Uterus (tissue), 2 donors: ENCODE data around the gene FAT1.

Experiments used
- POLR2A ChIP-seq, 2 donors: fragments of 450-650 bp; IDR thresholded peaks; one replicate each; pipeline ENCODE4 v1.6.1; 2016; ENCODE audit warnings: antibody characterized with exemption in 2 of 2, mild to moderate bottlenecking in 1 of 2, moderate library complexity in 1 of 2
- TF ChIP-seq, protein P1 (sequence below), 4 experiments: fragments of 200-600 bp in 2 of 4; fragments of 450-650 bp in 2 of 4; sonication (generic) in 2 of 4; IDR thresholded peaks; one replicate each; pipeline ENCODE4 v1.5.1; 2016 to 2019; ENCODE audit warnings: antibody characterized with exemption in 4 of 4, mild to moderate bottlenecking in 2 of 4, moderate library complexity in 1 of 4

DNA sequence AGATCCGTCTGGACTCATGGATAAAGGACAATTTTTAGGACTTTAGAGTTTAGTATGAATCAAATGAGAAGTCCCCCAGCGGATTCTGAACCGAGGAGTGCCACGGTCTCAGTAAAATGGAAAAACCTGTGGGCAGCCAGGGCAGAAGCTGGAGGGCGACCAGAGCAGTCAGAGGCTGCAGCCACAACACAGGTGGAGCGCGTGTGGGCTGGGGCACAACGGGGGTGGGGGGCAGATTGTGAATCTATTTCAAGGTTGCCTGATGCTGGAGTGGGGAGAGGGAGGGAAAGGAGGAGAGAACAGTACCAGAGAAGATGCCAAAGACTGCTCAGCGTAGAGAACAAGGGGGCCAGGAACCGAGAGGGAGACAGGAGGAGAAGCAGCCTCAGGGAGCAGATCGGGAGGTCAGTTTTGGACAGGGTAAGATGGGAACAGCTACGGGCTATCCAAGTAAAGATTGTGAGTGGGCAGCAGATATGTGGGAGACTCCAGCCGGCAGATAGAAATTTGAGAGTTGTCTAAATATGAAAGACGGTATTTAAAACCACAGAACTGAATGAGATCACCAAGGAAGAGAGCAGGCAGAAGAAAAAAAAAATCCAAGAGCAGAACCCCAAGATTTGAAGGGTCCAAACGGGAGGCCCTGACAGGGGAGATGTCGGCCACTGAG is 9.5 kb downstream of the FAT1 start:
- TF ChIP-seq, protein P1, sequence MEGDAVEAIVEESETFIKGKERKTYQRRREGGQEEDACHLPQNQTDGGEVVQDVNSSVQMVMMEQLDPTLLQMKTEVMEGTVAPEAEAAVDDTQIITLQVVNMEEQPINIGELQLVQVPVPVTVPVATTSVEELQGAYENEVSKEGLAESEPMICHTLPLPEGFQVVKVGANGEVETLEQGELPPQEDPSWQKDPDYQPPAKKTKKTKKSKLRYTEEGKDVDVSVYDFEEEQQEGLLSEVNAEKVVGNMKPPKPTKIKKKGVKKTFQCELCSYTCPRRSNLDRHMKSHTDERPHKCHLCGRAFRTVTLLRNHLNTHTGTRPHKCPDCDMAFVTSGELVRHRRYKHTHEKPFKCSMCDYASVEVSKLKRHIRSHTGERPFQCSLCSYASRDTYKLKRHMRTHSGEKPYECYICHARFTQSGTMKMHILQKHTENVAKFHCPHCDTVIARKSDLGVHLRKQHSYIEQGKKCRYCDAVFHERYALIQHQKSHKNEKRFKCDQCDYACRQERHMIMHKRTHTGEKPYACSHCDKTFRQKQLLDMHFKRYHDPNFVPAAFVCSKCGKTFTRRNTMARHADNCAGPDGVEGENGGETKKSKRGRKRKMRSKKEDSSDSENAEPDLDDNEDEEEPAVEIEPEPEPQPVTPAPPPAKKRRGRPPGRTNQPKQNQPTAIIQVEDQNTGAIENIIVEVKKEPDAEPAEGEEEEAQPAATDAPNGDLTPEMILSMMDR (IDR thresholded peaks at IDR 0.05), result no peak
- TF ChIP-seq POLR2A (IDR thresholded peaks at IDR 0.05), result no peak
